Endodermal cell (in vitro differentiated cells): Measurements from ENCODE around the gene CPTP. TPM values are rescaled to one million over a fixed set of nuclear protein-coding genes. Genes with fewer than 3 reads are reported as not detected.

Experiments
- DNase-seq: peaks from one replicate; pipeline ENCODE4 v3.0.0-alpha.2; 2017
- H3K27ac ChIP-seq: 2 replicates; pipeline ENCODE4 v1.5.1; 2013; ENCODE audit warnings: mild to moderate bottlenecking, low read depth, low read length, moderate library complexity
- H3K27me3 ChIP-seq: 2 replicates; pipeline ENCODE4 v1.6.1; 2013; ENCODE audit warnings: mild to moderate bottlenecking, low read length, moderate library complexity; ENCODE audit not compliant: insufficient read depth, control insufficient read depth, poor library complexity, severe bottlenecking
- H3K36me3 ChIP-seq: 2 replicates; pipeline ENCODE4 v1.7.0; 2013; ENCODE audit warnings: mild to moderate bottlenecking, low read length, moderate library complexity; ENCODE audit not compliant: control insufficient read depth, insufficient read depth
- H3K4me1 ChIP-seq: one replicate; pipeline ENCODE4 v1.7.0; 2013; ENCODE audit warnings: low read length; ENCODE audit not compliant: control insufficient read depth, insufficient read depth
- H3K4me3 ChIP-seq: 2 replicates; pipeline ENCODE4 v1.5.1; 2013; ENCODE audit warnings: mild to moderate bottlenecking, low read length, moderate library complexity
- H3K9ac ChIP-seq: 2 replicates; pipeline ENCODE4 v1.6.1; 2013; ENCODE audit warnings: mild to moderate bottlenecking, low read length, moderate library complexity; ENCODE audit not compliant: poor library complexity, severe bottlenecking; ENCODE audit errors: extremely low read depth
- H3K9me3 ChIP-seq: 2 replicates; pipeline ENCODE4 v1.6.1; 2013; ENCODE audit warnings: mild to moderate bottlenecking, low read length, moderate library complexity; ENCODE audit not compliant: control insufficient read depth
- H3K27ac Mint-ChIP-seq: 2 replicates; pipeline ENCODE4 v1.8.0; 2020; ENCODE audit warnings: mixed read lengths
- H3K27me3 Mint-ChIP-seq: 2 replicates; pipeline ENCODE4 v1.8.0; 2021; ENCODE audit warnings: mild to moderate bottlenecking, mixed read lengths; ENCODE audit not compliant: insufficient read depth
- H3K36me3 Mint-ChIP-seq: 2 replicates; pipeline ENCODE4 v1.8.0; 2020; ENCODE audit warnings: low read depth, mixed read lengths
- H3K4me1 Mint-ChIP-seq: 2 replicates; pipeline ENCODE4 v1.8.0; 2020; ENCODE audit warnings: mixed read lengths
- H3K4me3 Mint-ChIP-seq: 2 replicates; pipeline ENCODE4 v1.8.0; 2020; ENCODE audit warnings: mild to moderate bottlenecking, moderate library complexity, mixed read lengths
- H3K9me3 Mint-ChIP-seq: 2 replicates; pipeline ENCODE4 v1.8.0; 2020; ENCODE audit warnings: mild to moderate bottlenecking, mixed read lengths
- CTCF ChIP-seq: fragments of 200-600 bp; sonication (generic); conservative IDR thresholded peaks from 2 replicates; pipeline ENCODE4 v1.5.0; 2021; ENCODE audit warnings: antibody characterized with exemption, mild to moderate bottlenecking
- WGBS, 2 experiments: methylation state at CpG; one replicate each; pipeline versions ENCODE4 v1.1.5 to v1.1.7; 2013; ENCODE audit warnings: missing lambda C conversion rate in 2 of 2, mixed read lengths in 1 of 2; ENCODE audit not compliant: insufficient coverage in 1 of 2, insufficient read length in 1 of 2; 5-methylcytosine and 5-hydroxymethylcytosine counted together
- total RNA-seq, 2 donors: library from RNA; stranded (reverse); fragmentation: NEBNext Ultra II Directional in 1 of 2; extraction: Animal tissue kit (Norgen Biotek cat#: 25700) in 1 of 2; gene quantifications; 2 replicates in 1 of 2; 3 replicates in 1 of 2; pipeline ENCODE4 v1.2.1, GENCODE V29; 2021

Gene CPTP
- total RNA-seq, 2 donors from 2014 or later = 12.0 to 13.6 TPM

GRCh38 chr1:1292851-1293250 lies 31.8 kb upstream of the CPTP start:
- Histone ChIP-seq H3K27me3 (no peaks in the 10 kb centered on the region), H3K4me1 (no peaks in the 10 kb centered on the region), H3K27ac (no peak overlapping the region), H3K9ac (no peak overlapping the region), H3K36me3 (no peaks in the 10 kb centered on the region), H3K4me3 (no peak overlapping the region), H3K9me3 (no peaks in the 10 kb centered on the region)
- 96 to 100% methylated on average over 7 to 18 of the region's 18 CpGs for WGBS, 2 experiments
- Mint-ChIP-seq H3K27me3 (no peaks in the 10 kb centered on the region), H3K4me1 (no peaks in the 10 kb centered on the region), H3K36me3 (no peaks in the 10 kb centered on the region), H3K9me3 (peaks cover 2% of the 10 kb centered on the region), H3K4me3 (no peak overlapping the region), H3K27ac (no peak overlapping the region)
- no peak for DNase-seq
- TF ChIP-seq CTCF = no peak

- peaks cover 2% of the 10 kb centered on the region for H3K9me3 Mint-ChIP-seq
- H3K4me3 Mint-ChIP-seq = no peak overlapping the region
- WGBS, 2 experiments = 92 to 95% methylated on average over 68 to 94 of the region's 94 CpGs
- DNase-seq = peak; percentile 94
- Histone ChIP-seq H3K27ac (no peak overlapping the region), H3K4me1 (no peaks in the 10 kb centered on the region), H3K36me3 (no peaks in the 10 kb centered on the region), H3K9me3 (no peaks in the 10 kb centered on the region), H3K27me3 (no peaks in the 10 kb centered on the region), H3K9ac (no peak overlapping the region), H3K4me3 (no peak overlapping the region)
- H3K27ac Mint-ChIP-seq = no peak overlapping the region
- no peak for TF ChIP-seq CTCF
- H3K4me1 Mint-ChIP-seq = no peaks in the 10 kb centered on the region
- no peaks in the 10 kb centered on the region for H3K36me3 Mint-ChIP-seq
- no peaks in the 10 kb centered on the region for H3K27me3 Mint-ChIP-seq
Observed at GRCh38 chr1:1293263-1294249, 31.0 kb upstream of the CPTP start.

GRCh38 chr1:1294250-1294890 lies 30.2 kb upstream of the CPTP start:
- no peak overlapping the region for H3K4me3 Mint-ChIP-seq
- Histone ChIP-seq H3K4me3 (no peak overlapping the region), H3K9ac (no peak overlapping the region), H3K27me3 (no peaks in the 10 kb centered on the region), H3K27ac (no peak overlapping the region), H3K4me1 (no peaks in the 10 kb centered on the region), H3K36me3 (no peaks in the 10 kb centered on the region), H3K9me3 (no peaks in the 10 kb centered on the region)
- H3K27me3 Mint-ChIP-seq = no peaks in the 10 kb centered on the region
- no peak for TF ChIP-seq CTCF
- H3K27ac Mint-ChIP-seq = no peak overlapping the region
- DNase-seq = no peak
- H3K9me3 Mint-ChIP-seq = peaks cover 2% of the 10 kb centered on the region
- H3K4me1 Mint-ChIP-seq = no peaks in the 10 kb centered on the region
- 94 to 95% methylated on average over 41 to 58 of the region's 58 CpGs for WGBS, 2 experiments
- no peaks in the 10 kb centered on the region for H3K36me3 Mint-ChIP-seq
